Trophoblast cell (in vitro differentiated cells and primary cell): ENCODE measurements around the gene MACROD2.

Experiments
- DNase-seq, 2 donors: peaks; one replicate each; pipeline ENCODE4 v3.0.0-alpha.2; 2016
- H2AFZ ChIP-seq: 2 replicates; pipeline ENCODE4 v1.6.1; 2013; ENCODE audit warnings: low read length, moderate library complexity, mild to moderate bottlenecking; ENCODE audit not compliant: insufficient read depth, poor library complexity
- H2AK5ac ChIP-seq: 2 replicates; pipeline ENCODE4 v1.6.1; 2013; ENCODE audit warnings: mild to moderate bottlenecking, low read length
- H2BK120ac ChIP-seq: 2 replicates; pipeline ENCODE4 v1.6.1; 2013; ENCODE audit warnings: low read length, mild to moderate bottlenecking, moderate library complexity; ENCODE audit not compliant: insufficient read depth, poor library complexity
- H2BK12ac ChIP-seq: 2 replicates; pipeline ENCODE4 v1.6.1; 2013; ENCODE audit warnings: mild to moderate bottlenecking, low read length, moderate library complexity
- H2BK5ac ChIP-seq: 2 replicates; pipeline ENCODE4 v1.6.1; 2013; ENCODE audit warnings: low read length, low read depth, moderate library complexity, mild to moderate bottlenecking; ENCODE audit not compliant: poor library complexity
- H3K14ac ChIP-seq: 2 replicates; pipeline ENCODE4 v1.6.1; 2013; ENCODE audit warnings: mild to moderate bottlenecking, low read length
- H3K18ac ChIP-seq: 2 replicates; pipeline ENCODE4 v1.6.1; 2013; ENCODE audit warnings: mild to moderate bottlenecking, low read length
- H3K23ac ChIP-seq: 2 replicates; pipeline ENCODE4 v1.6.1; 2013; ENCODE audit warnings: low read length
- H3K27ac ChIP-seq: 2 replicates; pipeline ENCODE4 v1.5.1; 2013; ENCODE audit warnings: low read depth, mild to moderate bottlenecking, inconsistent platforms, low read length, moderate library complexity
- H3K27me3 ChIP-seq: 2 replicates; pipeline ENCODE4 v1.6.1; 2013; ENCODE audit warnings: inconsistent platforms, mild to moderate bottlenecking, low read length, moderate library complexity; ENCODE audit not compliant: insufficient read depth
- H3K36me3 ChIP-seq, 2 experiments: 1 replicate in 1 of 2; 2 replicates in 1 of 2; pipeline ENCODE4 v1.6.1; 2013; ENCODE audit warnings: low read length in 2 of 2, mild to moderate bottlenecking in 2 of 2, moderate library complexity in 1 of 2; ENCODE audit not compliant: insufficient read depth in 2 of 2, control insufficient read depth in 1 of 2
- H3K4ac ChIP-seq: 2 replicates; pipeline ENCODE4 v1.6.1; 2013; ENCODE audit warnings: low read depth, mild to moderate bottlenecking, low read length, moderate library complexity
- H3K4me1 ChIP-seq, 2 experiments: 1 replicate in 1 of 2; 2 replicates in 1 of 2; pipeline ENCODE4 v1.6.1; 2013; ENCODE audit warnings: low read length in 2 of 2, mild to moderate bottlenecking in 2 of 2, moderate library complexity in 1 of 2; ENCODE audit not compliant: insufficient read depth in 2 of 2, control insufficient read depth in 1 of 2
- H3K4me2 ChIP-seq: 2 replicates; pipeline ENCODE4 v1.6.1; 2013; ENCODE audit warnings: inconsistent platforms, mild to moderate bottlenecking, low read length, moderate library complexity
- H3K4me3 ChIP-seq: 2 replicates; pipeline ENCODE4 v1.5.1; 2013; ENCODE audit warnings: mild to moderate bottlenecking, low read depth, low read length, inconsistent platforms
- H3K79me1 ChIP-seq: one replicate; pipeline ENCODE4 v1.6.1; 2013; ENCODE audit warnings: low read length
- H3K79me2 ChIP-seq: 2 replicates; pipeline ENCODE4 v1.6.1; 2013; ENCODE audit warnings: low read length, mild to moderate bottlenecking; ENCODE audit not compliant: control insufficient read depth, insufficient read depth, poor library complexity
- H3K9ac ChIP-seq: 2 replicates; pipeline ENCODE4 v1.6.1; 2013; ENCODE audit warnings: mild to moderate bottlenecking, low read length
- H3K9me3 ChIP-seq: 2 replicates; pipeline ENCODE4 v1.6.1; 2013; ENCODE audit warnings: low read depth, mild to moderate bottlenecking, control low read depth, inconsistent platforms, low read length; ENCODE audit not compliant: insufficient read depth
- H4K12ac ChIP-seq: 2 replicates; pipeline ENCODE4 v1.6.1; 2013; ENCODE audit warnings: low read depth, mild to moderate bottlenecking, low read length, moderate library complexity
- H4K8ac ChIP-seq: 2 replicates; pipeline ENCODE4 v1.6.1; 2013; ENCODE audit warnings: low read depth, mild to moderate bottlenecking, low read length, moderate library complexity
- H4K91ac ChIP-seq: one replicate; pipeline ENCODE4 v1.6.1; 2013; ENCODE audit warnings: low read depth, mild to moderate bottlenecking, low read length, moderate library complexity
- WGBS: extraction: QIAGEN DNeasy Blood & Tissue Kit; methylation state at CpG from one replicate; pipeline ENCODE4 v1.1.7; 2013; ENCODE audit warnings: missing lambda C conversion rate; ENCODE audit not compliant: insufficient read length, insufficient coverage; ENCODE audit errors: extremely low coverage; 5-methylcytosine and 5-hydroxymethylcytosine counted together

The MACROD2 gene

GRCh38 chr20:15026759-15027158 is 1031.4 kb downstream of the MACROD2 start:
- Histone ChIP-seq H3K4me3 (no peak overlapping the region), H2BK5ac (no peak overlapping the region), H3K4me1 (no peaks in the 10 kb centered on the region), H3K18ac (no peak overlapping the region), H3K36me3 (no peaks in the 10 kb centered on the region), H3K14ac (no peak overlapping the region), H3K9me3 (no peaks in the 10 kb centered on the region), H3K4me2 (no peak overlapping the region), H3K23ac (no peak overlapping the region), H3K9ac (no peak overlapping the region), H2BK120ac (no peak overlapping the region), H4K8ac (no peak overlapping the region), H4K91ac (no peak overlapping the region), H3K79me1 (no peaks in the 10 kb centered on the region), H3K27ac (no peak overlapping the region), H4K12ac (no peak overlapping the region), H3K27me3 (no peaks in the 10 kb centered on the region), H2BK12ac (no peak overlapping the region), H3K79me2 (no peaks in the 10 kb centered on the region), H2AFZ (no peak overlapping the region), H3K4ac (no peak overlapping the region), H2AK5ac (no peak overlapping the region)
- DNase-seq = no peak
- WGBS = no CpG with 5 or more reads among the region's 1 CpG

- no peak overlapping the region for H3K14ac ChIP-seq
- H2BK12ac ChIP-seq = no peak overlapping the region
- H2AK5ac ChIP-seq = no peak overlapping the region
- no peaks in the 10 kb centered on the region for H3K36me3 ChIP-seq
- WGBS = no CpG with 5 or more reads among the region's 14 CpGs
- H4K91ac ChIP-seq = no peak overlapping the region
- H3K9ac ChIP-seq = no peak overlapping the region
- H3K4me2 ChIP-seq = no peak overlapping the region
- H3K4ac ChIP-seq = no peak overlapping the region
- no peak overlapping the region for H4K12ac ChIP-seq
- no peak overlapping the region for H3K27ac ChIP-seq
- no peaks in the 10 kb centered on the region for H3K27me3 ChIP-seq
- no peak for DNase-seq
- H2BK120ac ChIP-seq = no peak overlapping the region
- no peaks in the 10 kb centered on the region for H3K4me1 ChIP-seq
- H4K8ac ChIP-seq = no peak overlapping the region
- no peak overlapping the region for H3K4me3 ChIP-seq
- H2AFZ ChIP-seq = no peak overlapping the region
- no peak overlapping the region for H3K23ac ChIP-seq
- no peaks in the 10 kb centered on the region for H3K79me1 ChIP-seq
- H3K79me2 ChIP-seq = no peaks in the 10 kb centered on the region
- H3K9me3 ChIP-seq = no peaks in the 10 kb centered on the region
- no peak overlapping the region for H2BK5ac ChIP-seq
- no peak overlapping the region for H3K18ac ChIP-seq
Measured at GRCh38 chr20:15030826-15031225, 1035.5 kb downstream of the MACROD2 start.

GRCh38 chr20:15031546-15032351 is 1036.4 kb downstream of the MACROD2 start:
- H2BK120ac ChIP-seq = no peak overlapping the region
- DNase-seq = no peak

GRCh38 chr20:15032352-15032622 is 1037.0 kb downstream of the MACROD2 start:
- DNase-seq = no peak

More at GRCh38 chr20:15031546-15032351, 1036.4 kb downstream of the MACROD2 start:
- H3K4me2 ChIP-seq = no peak overlapping the region
- no peak overlapping the region for H2BK5ac ChIP-seq
- no peak overlapping the region for H3K18ac ChIP-seq
- WGBS = no CpG with 5 or more reads among the region's 32 CpGs
- H3K36me3 ChIP-seq = no peaks in the 10 kb centered on the region
- no peak overlapping the region for H3K14ac ChIP-seq
- no peak overlapping the region for H3K4me3 ChIP-seq
- H2BK12ac ChIP-seq = no peak overlapping the region
- H2AFZ ChIP-seq = no peak overlapping the region
- H3K27me3 ChIP-seq = no peaks in the 10 kb centered on the region
- H3K4ac ChIP-seq = no peak overlapping the region
- no peak overlapping the region for H4K91ac ChIP-seq
- no peak overlapping the region for H3K27ac ChIP-seq
- no peak overlapping the region for H2AK5ac ChIP-seq
- no peaks in the 10 kb centered on the region for H3K79me1 ChIP-seq
- no peaks in the 10 kb centered on the region for H3K9me3 ChIP-seq
- H4K12ac ChIP-seq = no peak overlapping the region
- H3K79me2 ChIP-seq = no peaks in the 10 kb centered on the region
- no peak overlapping the region for H3K9ac ChIP-seq
- no peak overlapping the region for H4K8ac ChIP-seq
- H3K23ac ChIP-seq = no peak overlapping the region
- no peaks in the 10 kb centered on the region for H3K4me1 ChIP-seq

More at GRCh38 chr20:15032352-15032622, 1037.0 kb downstream of the MACROD2 start:
- Histone ChIP-seq H3K4me3 (no peak overlapping the region), H2AFZ (no peak overlapping the region), H3K4ac (no peak overlapping the region), H3K9me3 (no peaks in the 10 kb centered on the region), H2BK120ac (no peak overlapping the region), H3K18ac (no peak overlapping the region), H4K12ac (no peak overlapping the region), H3K79me1 (no peaks in the 10 kb centered on the region), H3K23ac (no peak overlapping the region), H4K91ac (no peak overlapping the region), H3K79me2 (no peaks in the 10 kb centered on the region), H3K27ac (no peak overlapping the region), H3K4me2 (no peak overlapping the region), H2BK12ac (no peak overlapping the region), H2AK5ac (no peak overlapping the region), H3K36me3 (no peaks in the 10 kb centered on the region), H2BK5ac (no peak overlapping the region), H3K27me3 (no peaks in the 10 kb centered on the region), H3K4me1 (no peaks in the 10 kb centered on the region), H4K8ac (no peak overlapping the region), H3K9ac (no peak overlapping the region), H3K14ac (no peak overlapping the region)
- WGBS = no CpG with 5 or more reads among the region's 11 CpGs
